Endothelial cell of umbilical vein (primary cell): Measurements from ENCODE around the gene CCDC183.

Experiments used
- CTCF ChIP-seq, 2 donors: IDR thresholded peaks; 1 replicate in 1 of 2; 2 replicates in 1 of 2; pipeline ENCODE4 v1.5.1; 2011; ENCODE audit warnings: low read length in 2 of 2, mild to moderate bottlenecking in 2 of 2, moderate library complexity in 2 of 2, control low read depth in 1 of 2, inconsistent platforms in 1 of 2, low read depth in 1 of 2; ENCODE audit not compliant: insufficient read depth in 1 of 2; ENCODE audit errors: extremely low read depth in 1 of 2
- JUN ChIP-seq: IDR thresholded peaks from 2 replicates; pipeline ENCODE4 v1.6.1; 2011; ENCODE audit warnings: borderline replicate concordance, low read depth; ENCODE audit not compliant: insufficient read length, insufficient read depth
- POLR2A ChIP-seq: IDR thresholded peaks from 2 replicates; pipeline ENCODE4 v1.6.1; 2012; ENCODE audit warnings: low read depth, mild to moderate bottlenecking, control low read depth, low read length
- POLR2AphosphoS5 ChIP-seq: IDR thresholded peaks from 2 replicates; pipeline ENCODE4 v1.6.1; 2012; ENCODE audit warnings: low read depth, mild to moderate bottlenecking, control low read depth, low read length, moderate library complexity; ENCODE audit not compliant: insufficient read depth

GRCh38 chr9:136806631-136807201 is 10.6 kb downstream of the CCDC183 start:
- TF ChIP-seq CTCF (IDR thresholded peaks at IDR 0.05; ENCODE audit: extremely low read depth in 1 of 2, insufficient read depth in 1 of 2, low read depth in 1 of 2, low read length in 2 of 2) (no peak), POLR2A (no peak), POLR2AphosphoS5 (no peak), JUN (no peak)
